Activated naive CD4-positive, alpha-beta T cell treated with anti-CD3 and anti-CD28 coated beads for 36 hours (primary cell): ENCODE results near the gene FAM234A. TPM values are rescaled to one million over a fixed set of nuclear protein-coding genes. Genes with fewer than 3 reads are reported as not detected.

ENCODE experiments used
- CTCF ChIA-PET: fragments of 350-600 bp; sonication (Branson Sonifier 250); formaldehyde crosslinking; loops from one replicate; lab custom pipeline; 2021; ENCODE audit warnings: antibody characterized with exemption; lab: Charles Lee
- DNase-seq: peaks from one replicate; pipeline ENCODE4 v3.0.0-alpha.2; 2020
- H3K27ac Mint-ChIP-seq: one replicate; pipeline ENCODE4 v1.8.0; 2021; ENCODE audit warnings: mild to moderate bottlenecking, mixed read lengths
- H3K27me3 Mint-ChIP-seq: one replicate; pipeline ENCODE4 v1.8.0; 2021; ENCODE audit warnings: low read depth, mixed read lengths
- H3K36me3 Mint-ChIP-seq: one replicate; pipeline ENCODE4 v1.8.0; 2021; ENCODE audit warnings: low read depth, mixed read lengths
- H3K4me1 Mint-ChIP-seq: one replicate; pipeline ENCODE4 v1.8.0; 2021; ENCODE audit warnings: low read depth, mixed read lengths
- H3K4me3 Mint-ChIP-seq: one replicate; pipeline ENCODE4 v1.8.0; 2021; ENCODE audit warnings: mild to moderate bottlenecking, moderate library complexity, mixed read lengths
- H3K9me3 Mint-ChIP-seq: one replicate; pipeline ENCODE4 v1.8.0; 2021; ENCODE audit warnings: mixed read lengths
- intact Hi-C: fragments of 100-400 bp; cut with micrococcal nuclease; formaldehyde crosslinking; loops from one replicate; pipeline ENCODE4 v1.15.1; 2023
- total RNA-seq, 2 experiments: library from RNA; stranded (reverse); gene quantifications; one replicate each; pipeline ENCODE4 v1.2.3, GENCODE V29; 2021

The FAM234A gene
- total RNA-seq, 2 experiments from 2014 or later, result 25.9 to 27.4 TPM

DNA sequence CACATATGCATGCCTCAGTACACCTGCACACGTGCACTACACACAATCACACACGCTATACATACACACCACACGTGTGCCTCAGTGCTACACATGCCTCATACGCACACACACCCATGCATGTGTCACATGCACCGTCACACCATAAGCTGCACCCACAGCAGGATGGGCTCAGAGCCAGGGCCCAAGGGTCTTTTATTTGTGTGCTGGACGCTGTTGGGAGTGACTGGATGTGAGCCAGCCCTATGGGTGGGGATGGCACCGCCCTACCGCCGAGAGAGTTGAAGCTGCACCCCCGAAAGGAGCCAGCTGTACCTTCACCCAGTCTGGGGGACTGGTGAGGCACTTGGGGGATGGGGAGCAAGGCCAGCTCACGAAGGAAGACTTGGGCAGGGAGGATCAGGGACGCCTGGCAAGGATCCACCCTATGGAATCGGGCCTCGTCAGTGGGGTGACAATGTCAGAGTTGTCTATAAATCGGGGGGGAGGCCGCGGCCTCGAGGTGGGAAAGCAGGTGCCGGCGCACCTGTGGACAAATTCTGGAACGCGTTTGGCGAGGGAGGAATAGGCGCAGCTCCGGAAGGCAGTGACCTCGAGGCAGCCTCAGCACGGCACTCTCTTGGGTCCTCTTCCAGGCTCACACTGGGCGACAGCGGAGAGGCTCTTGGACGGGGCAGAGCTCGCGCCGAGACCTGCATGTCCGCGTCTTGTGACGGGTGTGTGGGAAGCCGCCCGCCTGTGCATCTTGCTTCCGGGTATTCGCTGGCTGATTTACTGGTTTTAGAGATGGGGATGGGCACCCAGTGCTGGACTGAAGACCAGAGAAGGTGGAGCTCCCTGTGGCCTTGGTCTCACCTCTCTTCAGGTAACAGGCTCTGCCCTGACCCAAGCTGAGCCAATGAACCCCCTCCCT, 33.8 kb downstream of the FAM234A start:
- Mint-ChIP-seq H3K9me3 (no peaks in the 10 kb centered on the region), H3K36me3 (peaks cover 1% of the 10 kb centered on the region), H3K27me3 (no peaks in the 10 kb centered on the region), H3K27ac (no peak overlapping the region), H3K4me3 (no peak overlapping the region), H3K4me1 (no peaks in the 10 kb centered on the region)
- intact Hi-C loops, result no loop called here
- DNase-seq, result no peak
- CTCF ChIA-PET, result interaction anchor here (0.5 kb wide), 1 partner anchor 129 kb away, joined by 3 read pairs; no protein-coding TSS in a partner anchor

DNA sequence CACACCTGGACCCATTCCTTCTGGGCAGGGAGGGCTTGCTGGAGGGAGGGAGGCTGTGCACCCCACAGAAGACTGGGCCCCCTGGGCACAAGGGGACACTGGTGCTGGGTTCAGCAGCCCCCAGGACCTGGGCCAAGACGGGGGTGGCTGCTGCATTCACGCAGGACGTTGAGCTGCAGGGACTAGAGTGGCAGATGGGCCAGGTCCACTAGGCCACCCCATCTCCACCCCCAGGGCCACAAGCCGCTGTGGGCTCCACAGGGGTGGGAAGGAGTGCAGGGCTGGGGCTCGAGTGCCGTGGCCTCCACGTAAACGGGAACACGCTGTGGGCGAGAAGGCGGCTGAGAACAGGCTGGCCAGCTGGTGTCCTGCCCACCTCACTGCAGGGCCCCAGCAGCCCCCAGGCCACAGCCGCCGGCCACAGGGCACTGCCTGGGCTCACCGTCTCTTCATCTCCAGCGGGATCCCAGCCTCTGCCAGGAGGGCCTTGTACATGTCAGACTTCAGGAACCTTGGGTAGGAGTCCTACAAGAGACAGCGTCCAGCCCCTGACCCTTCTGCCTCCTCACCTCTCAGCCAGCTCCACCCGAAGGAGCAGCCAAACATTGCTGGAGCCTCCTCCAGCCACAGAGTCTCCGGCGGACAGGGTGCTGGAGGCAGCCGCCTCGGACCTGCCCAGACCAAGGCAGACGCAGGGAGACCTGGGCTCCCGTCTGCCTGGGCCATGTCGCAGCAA, 34.6 kb downstream of the FAM234A start:
- Mint-ChIP-seq H3K4me1 (no peaks in the 10 kb centered on the region), H3K4me3 (no peak overlapping the region), H3K36me3 (no peaks in the 10 kb centered on the region), H3K27me3 (no peaks in the 10 kb centered on the region), H3K9me3 (no peaks in the 10 kb centered on the region), H3K27ac (no peak overlapping the region)
- DNase-seq, result no peak
- CTCF ChIA-PET, result interaction anchor here (0.5 kb wide), 1 partner anchor 130 kb away, joined by 3 read pairs; no protein-coding TSS in a partner anchor
- intact Hi-C loops, result no loop called here

DNA sequence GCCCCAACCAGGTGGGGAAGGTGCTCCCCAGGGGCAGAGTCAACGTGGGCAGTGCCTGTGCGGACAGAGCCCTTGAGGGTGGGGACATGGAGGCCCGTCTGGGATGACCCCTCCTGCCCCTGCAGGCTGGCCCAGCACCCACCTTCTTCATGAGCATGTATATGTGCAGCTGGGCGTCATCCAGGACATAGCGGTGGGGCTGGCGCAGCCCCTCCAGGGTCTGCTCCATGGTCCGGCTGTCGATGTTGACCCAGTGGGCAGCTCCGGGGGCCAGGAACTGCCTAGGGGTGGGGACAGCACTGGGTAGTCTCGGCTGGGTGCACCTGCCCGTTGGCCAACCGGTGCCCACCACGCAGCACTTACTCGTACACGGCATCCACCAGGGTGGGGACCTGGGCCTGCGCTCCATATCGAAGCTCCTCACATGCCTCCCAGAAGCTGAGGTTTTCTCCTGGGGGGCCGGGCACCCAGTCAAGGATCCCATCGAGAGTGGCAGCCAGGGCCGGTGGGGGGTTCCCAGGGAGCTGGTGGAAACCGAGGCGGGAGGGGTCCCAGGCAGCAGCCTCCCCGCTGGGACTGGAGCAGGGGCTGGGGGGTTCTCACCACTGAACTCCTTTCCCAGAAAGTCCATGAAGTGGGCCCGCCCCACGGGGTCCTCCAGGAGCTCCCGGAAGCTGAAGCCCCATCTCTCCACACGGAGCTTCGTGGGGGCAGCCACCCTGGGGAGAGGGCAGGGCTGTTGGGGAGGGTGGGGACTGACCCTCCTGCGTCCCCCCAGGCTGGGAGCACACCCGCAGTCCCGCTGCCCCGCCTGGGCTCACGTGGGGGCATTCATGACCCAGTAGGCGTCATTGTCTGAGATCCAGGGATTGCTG, 36.0 kb downstream of the FAM234A start:
- Mint-ChIP-seq H3K27me3 (peaks cover 4% of the 10 kb centered on the region), H3K4me3 (no peak overlapping the region), H3K36me3 (no peaks in the 10 kb centered on the region), H3K9me3 (no peaks in the 10 kb centered on the region), H3K27ac (no peak overlapping the region), H3K4me1 (peaks cover 4% of the 10 kb centered on the region)
- intact Hi-C loops, result no loop called here
- CTCF ChIA-PET, result no interaction called here
- no peak for DNase-seq

DNA sequence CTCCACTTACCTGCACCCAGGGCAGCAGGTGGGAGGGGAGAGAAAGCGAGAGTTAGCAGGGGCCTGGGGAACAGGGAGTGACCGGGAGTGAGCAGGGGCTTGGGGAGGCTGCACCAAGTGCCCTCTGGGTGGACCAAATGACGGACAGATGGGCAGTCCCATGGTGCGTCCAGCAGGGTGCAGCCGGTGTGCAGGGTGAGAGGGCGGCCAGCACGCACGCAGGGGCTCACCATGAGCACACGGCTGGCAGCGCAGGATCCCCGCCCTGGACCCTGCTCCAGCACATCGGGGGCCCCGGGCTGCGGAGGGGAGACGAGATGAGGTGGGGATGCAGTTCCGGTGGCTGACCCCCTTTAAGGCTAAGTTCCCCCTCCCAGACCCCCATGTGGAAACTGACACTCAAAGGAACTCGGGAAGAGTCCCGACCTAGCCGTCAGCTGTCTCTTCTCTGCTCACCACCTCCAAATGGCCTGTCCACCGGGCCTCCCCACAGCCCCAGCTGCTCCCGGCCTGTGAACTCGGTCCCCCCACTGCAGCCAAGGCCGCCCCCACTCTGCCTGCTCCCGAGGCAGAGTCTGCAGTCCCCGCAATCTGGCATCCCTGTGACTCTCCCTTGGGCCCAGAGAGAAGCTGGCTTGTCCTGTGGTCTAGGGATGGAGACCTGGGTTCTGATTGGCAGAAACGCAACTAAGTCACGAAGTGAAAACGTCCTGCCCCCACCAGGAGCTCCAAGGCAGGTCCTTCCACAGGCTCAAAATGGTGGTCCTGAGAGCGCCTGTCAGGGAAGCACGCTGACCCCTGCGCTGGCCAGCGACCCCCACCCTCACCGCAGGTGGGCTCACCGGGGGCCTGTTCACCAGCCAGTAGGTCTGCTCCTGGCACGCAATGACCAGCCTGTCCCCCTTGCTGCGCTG, 38.3 kb downstream of the FAM234A start:
- H3K9me3 Mint-ChIP-seq, result no peaks in the 10 kb centered on the region
- no peak for DNase-seq
- peaks cover 8% of the 10 kb centered on the region for H3K4me1 Mint-ChIP-seq
- CTCF ChIA-PET, result no interaction called here
- no peaks in the 10 kb centered on the region for H3K36me3 Mint-ChIP-seq
- H3K27ac Mint-ChIP-seq, result no peak overlapping the region
- H3K4me3 Mint-ChIP-seq, result no peak overlapping the region
- intact Hi-C loops, result no loop called here
- H3K27me3 Mint-ChIP-seq, result peaks cover 16% of the 10 kb centered on the region

DNA sequence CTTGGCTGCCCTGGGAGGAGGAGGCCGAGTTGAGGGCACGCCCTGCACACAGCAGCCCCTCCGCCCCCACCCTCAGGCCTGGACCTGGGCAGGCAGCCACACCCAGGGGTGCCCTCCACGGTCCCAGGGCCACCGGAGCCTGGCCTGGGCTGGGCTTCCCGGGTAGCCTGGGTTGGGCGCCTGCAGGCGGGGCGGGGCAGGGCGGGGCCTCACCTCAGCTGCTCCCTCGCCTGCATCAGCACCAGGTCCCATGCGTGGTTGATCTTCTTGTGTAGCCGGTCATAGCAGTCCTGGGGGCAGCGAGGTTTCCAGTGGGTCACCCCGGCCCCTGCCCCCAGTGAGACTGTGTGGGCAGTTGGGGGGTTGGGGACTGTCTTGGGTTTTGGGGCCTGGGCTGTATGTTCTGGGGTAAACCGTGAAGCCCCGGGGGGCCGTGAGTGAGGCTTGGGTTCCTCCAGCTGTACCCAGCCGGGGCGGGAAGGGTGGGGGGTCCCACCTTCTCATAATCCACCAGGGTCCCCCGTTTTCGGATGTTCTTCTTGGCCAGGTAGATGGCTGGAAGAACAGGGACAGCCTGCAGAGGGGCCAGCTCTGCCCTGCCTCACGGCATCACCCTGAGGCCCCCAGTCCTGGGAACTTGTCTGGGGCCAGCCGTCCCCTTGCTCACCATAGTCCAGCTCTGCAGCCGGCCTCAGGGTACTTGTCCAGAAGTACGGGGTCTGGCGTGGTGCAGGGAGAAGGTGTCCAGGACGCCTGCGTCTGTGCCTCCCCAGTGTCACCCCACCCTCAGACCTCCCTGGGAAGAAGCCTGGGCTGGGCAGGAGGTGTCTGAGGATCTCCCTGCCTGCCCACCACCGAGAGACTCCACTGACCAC, 39.2 kb downstream of the FAM234A start:
- Mint-ChIP-seq H3K4me3 (no peak overlapping the region), H3K27me3 (peaks cover 16% of the 10 kb centered on the region), H3K4me1 (peaks cover 8% of the 10 kb centered on the region), H3K36me3 (no peaks in the 10 kb centered on the region), H3K9me3 (no peaks in the 10 kb centered on the region), H3K27ac (no peak overlapping the region)
- no peak for DNase-seq
- intact Hi-C loops, result no loop called here
- CTCF ChIA-PET, result no interaction called here

DNA sequence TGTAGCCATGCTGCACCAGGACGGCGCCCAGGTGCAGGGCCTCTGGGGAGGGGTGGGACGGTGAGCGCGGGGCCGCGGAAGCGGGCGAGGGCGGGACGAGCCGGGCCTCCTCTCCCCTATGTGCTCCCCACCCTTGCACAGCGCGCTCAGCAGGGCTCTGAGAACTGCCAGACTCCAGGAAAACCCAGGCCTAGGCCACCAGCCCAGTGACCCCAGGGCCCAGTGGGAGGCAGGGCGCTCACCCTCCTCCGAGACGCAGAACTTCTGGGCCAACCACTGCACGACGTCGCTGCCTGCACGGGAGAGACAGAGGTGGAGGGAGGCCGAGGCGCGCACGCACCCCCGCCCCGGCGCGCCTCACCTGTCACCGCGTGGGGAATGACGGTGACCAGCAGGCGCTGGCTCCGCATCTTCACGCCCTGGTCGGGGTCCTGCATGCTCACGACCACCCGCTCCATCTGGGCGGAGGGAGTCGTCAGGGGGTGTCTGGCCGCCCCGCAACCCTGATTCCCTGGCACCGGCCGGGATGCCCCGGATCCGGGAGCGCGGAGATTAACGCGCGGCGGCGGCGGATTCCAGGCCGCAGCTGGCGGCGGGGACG, 40.5 kb downstream of the FAM234A start:
- intact Hi-C loops, result no loop called here
- Mint-ChIP-seq H3K27me3 (peaks cover 18% of the 10 kb centered on the region), H3K36me3 (no peaks in the 10 kb centered on the region), H3K27ac (no peak overlapping the region), H3K4me3 (peak overlapping the region; percentile 41), H3K9me3 (no peaks in the 10 kb centered on the region), H3K4me1 (peaks cover 8% of the 10 kb centered on the region)
- DNase-seq, result peak; percentile 11
- CTCF ChIA-PET, result no interaction called here

DNA sequence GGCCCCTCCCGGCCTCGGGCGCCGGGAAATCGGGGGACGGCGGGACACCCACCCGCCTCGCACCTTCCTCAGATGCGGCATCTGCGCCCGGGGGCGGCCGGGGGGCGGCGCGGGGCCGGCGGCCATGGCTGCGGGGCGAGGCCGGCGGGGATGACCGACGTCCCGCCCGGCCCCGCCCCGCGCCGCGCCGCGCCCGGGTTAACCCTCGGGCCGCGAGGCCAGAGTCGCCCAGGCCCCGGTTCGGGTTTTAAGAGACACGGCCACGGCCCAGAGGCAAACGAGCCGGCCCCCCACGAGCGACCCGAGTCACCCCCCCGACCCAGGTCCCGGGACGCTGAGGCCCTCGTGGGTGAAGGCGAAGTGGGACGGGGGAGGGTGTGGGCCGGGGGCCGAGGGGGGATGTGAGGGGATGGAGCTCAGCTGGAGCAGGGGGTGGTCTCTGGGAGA, 41.2 kb downstream of the FAM234A start, which contains the start of gene RGS11:
TSS of gene RGS11 (minus strand) at position 159 of the 447 bp plus-strand sequence. CDS start at position 126, 33 bp downstream.
- intact Hi-C loops, result no loop called here
- Mint-ChIP-seq H3K27ac (no peak within 1 kb of the TSS), H3K27me3 (peaks cover 18% of the 10 kb centered on the region), H3K9me3 (no peaks in the 10 kb centered on the region), H3K36me3 (no peaks in the 10 kb centered on the region), H3K4me1 (peaks cover 8% of the 10 kb centered on the region), H3K4me3 (peak within 1 kb of the TSS; percentile 58)
- CTCF ChIA-PET, result no interaction called here
- DNase-seq, result no peak

DNA sequence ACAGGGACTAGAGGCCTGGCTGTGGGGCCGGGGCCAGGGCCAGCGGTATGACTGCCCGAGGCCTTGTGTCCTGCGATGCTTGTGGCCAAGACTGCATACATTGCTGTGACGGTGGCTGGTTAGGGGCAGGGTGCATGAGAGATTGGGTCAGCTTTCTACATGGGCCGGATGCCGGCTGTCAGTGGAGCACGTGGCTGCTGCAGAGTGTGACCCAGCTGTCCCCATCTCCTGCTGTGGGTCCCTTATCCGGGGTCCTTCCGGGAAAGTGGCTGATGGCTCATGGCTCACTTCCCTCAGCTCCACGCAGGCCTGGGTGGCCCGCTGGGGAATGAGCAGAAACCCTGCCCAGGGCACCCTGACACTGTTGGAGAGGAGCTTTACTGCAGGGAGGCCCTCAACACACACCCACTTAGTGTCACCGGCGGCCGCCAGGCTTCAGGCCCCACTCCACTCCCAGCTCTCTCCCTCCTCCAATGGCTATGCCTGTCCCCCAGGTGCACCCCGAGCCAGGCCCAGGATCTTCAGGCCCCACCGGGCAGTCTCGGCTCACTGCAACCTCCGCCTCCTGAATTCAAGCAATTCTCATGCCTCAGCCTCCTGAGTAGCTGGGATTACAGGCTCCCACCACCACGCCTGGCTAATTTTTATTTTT, 41.9 kb downstream of the FAM234A start:
- H3K27me3 Mint-ChIP-seq, result peaks cover 18% of the 10 kb centered on the region
- no peaks in the 10 kb centered on the region for H3K9me3 Mint-ChIP-seq
- peaks cover 8% of the 10 kb centered on the region for H3K4me1 Mint-ChIP-seq
- peak overlapping the region; percentile 58 for H3K4me3 Mint-ChIP-seq
- CTCF ChIA-PET, result interaction anchor here (1.0 kb wide), 1 partner anchor 95 kb away, joined by 3 read pairs; no protein-coding TSS in a partner anchor
- intact Hi-C loops, result no loop called here
- no peak overlapping the region for H3K27ac Mint-ChIP-seq
- H3K36me3 Mint-ChIP-seq, result no peaks in the 10 kb centered on the region
- DNase-seq, result no peak

DNA sequence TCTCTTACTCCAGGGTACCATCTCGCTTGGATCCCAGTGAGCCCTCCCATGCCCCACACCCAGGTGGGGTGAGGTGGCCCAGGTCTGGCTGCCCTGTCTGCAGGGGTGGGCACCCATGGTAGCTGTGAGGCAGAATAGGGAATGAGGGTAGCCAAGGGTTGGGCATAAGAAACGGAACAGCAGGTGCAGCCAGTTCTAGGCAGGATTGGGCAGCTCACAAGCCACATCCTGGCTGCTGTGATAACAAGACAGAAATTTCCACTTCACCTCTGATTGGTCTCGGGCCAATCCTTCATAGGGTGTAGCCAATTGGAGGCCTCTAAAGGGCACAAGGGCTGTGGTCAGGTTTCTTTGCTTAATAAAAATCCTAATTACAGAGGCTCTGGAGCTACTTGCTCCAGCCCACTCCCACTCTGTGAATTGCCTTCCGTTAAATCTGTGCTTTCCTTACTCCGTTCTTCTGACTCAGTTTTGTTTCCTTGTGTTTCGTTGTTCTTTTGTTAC, 44.3 kb downstream of the FAM234A start:
- Mint-ChIP-seq H3K27ac (no peak overlapping the region), H3K4me1 (peaks cover 8% of the 10 kb centered on the region), H3K4me3 (no peak overlapping the region), H3K27me3 (peaks cover 18% of the 10 kb centered on the region), H3K36me3 (no peaks in the 10 kb centered on the region), H3K9me3 (no peaks in the 10 kb centered on the region)
- CTCF ChIA-PET, result interaction anchor here (0.6 to 1.0 kb wide), 2 partner anchors 15 to 84 kb away, joined by 3 to 4 read pairs; no protein-coding TSS in a partner anchor
- peak; percentile 42 for DNase-seq
- intact Hi-C loops, result no loop called here
